ENCODE results near the gene AGER.
"Not testable (repeated sequence)": the region's sequence is repeated elsewhere in the genome, so short reads cannot be mapped to it uniquely, and the experiment has no call there.

The AGER gene

DNA sequence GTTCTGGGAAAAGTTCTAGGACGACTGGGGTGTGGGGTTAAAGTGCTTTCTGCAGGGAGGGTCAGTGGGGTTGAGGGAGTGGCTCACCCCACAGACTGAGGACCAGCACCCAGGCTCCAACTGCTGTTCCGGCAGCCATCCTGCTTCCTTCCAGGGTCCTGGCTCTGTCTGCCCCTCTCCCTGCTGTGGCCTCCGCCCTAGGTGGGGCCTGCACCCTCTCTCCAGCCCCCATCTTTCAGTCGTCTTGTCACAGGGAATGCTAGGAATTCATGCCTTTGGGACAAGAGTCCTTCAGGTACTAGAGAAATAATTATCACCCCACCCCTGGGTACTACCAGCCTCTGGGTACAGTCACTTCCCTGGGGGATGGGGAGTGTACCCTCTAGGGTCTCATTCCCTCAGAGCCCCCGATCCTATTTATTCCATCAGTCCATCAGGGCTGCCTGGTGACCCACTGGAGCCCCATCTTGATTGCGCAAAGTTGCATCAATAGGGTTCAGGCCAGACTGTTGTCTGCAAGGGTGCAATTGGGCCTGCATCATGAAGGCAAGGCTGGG, at the start of gene AGER:
TSS of gene AGER (minus strand) at position 170 of the 557 bp plus-strand sequence. CDS start at position 139, 31 bp downstream.
- no peak for DNase-seq

DNA sequence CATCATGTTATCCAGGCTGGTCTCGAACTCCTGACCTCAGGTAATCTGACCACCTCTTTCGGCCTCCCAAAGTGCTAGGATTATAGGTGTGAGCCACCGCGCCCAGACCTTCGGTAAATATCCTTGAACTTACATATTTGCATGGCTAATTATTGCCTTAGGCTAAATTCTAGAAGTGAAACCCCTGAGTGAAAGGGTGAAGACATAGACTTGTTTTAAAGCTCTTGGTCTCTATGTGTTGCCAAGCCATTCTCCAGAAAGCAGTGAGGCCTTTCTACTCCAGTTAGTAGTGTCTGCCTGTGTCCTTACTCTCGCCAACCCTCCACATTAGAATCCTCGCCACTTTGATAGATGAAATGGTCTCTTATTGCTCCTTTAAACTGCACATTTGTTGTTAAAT, 42.4 kb upstream of the AGER start:
- DNase-seq = no peak

DNA sequence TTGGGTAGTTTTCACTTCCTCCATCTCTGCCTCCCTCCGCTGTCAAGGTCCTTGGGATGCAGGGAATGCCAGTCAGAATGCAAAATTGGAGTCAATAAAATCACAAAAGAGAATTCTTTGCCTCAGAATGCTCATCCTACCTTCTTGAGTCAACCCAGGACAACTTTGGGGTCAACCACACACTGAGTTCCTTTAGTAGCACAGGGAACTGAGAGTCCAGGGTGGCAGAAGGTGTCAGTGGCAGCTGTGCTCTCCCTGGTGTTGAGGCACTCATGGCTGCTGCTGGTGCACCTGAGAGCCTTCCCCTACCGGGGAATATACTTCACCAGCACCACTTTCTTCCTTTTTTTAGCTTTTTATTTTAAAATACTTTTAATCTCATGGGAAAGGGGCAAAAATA, 40.6 kb upstream of the AGER start:
- no peak for DNase-seq

DNA sequence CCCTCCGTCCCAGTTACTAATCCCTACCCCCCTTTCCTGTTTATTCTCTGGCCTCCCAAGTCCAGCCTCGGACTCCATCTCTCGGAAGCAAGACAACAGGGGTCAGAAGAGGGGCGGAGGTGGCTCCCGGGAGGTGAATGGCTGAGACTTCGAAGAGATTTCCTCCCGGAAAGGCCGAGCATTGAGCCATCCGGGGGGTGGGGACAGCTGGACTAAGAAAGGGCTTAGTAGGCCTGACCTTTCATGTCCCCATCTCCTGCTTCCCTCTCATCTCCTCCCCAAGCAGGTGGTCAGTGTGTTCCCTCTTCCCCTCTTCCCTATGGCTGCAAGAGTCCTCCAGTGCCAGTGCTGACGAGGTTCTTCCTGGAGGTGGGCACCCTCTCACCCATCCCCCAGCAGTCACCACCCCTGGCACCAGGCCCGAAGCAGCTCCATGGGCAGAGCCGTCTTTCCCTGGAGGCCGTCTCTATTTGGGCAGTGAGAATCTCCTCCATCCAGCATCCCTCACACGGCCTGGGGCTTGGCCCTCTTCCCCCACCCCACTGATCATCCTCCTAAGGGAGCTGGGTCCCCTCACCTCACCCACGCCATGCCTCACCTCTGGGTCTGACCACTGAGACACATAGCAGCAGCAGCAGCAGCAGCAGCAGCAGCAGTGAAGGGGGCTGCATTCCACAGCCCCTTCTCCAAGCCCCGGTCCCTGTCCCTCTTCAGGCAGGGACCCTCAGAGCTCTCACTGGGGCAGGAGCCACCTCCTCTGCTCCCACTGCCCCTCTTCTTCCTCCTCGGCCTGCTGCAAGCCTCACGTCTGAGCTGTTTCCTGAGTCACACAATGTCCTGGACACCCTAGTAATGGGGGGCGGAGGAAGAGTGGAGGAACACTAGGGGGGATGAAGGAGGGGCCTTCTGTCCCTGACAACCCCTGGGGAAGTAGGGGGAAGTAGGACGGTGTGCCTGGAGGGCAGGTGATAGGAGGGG, 39.5 kb upstream of the AGER start, which contains the start of gene NOTCH4:
TSS of gene NOTCH4 (minus strand) at position 810 of the 978 bp plus-strand sequence. CDS start at position 671, 139 bp downstream.
- no peak for DNase-seq

DNA sequence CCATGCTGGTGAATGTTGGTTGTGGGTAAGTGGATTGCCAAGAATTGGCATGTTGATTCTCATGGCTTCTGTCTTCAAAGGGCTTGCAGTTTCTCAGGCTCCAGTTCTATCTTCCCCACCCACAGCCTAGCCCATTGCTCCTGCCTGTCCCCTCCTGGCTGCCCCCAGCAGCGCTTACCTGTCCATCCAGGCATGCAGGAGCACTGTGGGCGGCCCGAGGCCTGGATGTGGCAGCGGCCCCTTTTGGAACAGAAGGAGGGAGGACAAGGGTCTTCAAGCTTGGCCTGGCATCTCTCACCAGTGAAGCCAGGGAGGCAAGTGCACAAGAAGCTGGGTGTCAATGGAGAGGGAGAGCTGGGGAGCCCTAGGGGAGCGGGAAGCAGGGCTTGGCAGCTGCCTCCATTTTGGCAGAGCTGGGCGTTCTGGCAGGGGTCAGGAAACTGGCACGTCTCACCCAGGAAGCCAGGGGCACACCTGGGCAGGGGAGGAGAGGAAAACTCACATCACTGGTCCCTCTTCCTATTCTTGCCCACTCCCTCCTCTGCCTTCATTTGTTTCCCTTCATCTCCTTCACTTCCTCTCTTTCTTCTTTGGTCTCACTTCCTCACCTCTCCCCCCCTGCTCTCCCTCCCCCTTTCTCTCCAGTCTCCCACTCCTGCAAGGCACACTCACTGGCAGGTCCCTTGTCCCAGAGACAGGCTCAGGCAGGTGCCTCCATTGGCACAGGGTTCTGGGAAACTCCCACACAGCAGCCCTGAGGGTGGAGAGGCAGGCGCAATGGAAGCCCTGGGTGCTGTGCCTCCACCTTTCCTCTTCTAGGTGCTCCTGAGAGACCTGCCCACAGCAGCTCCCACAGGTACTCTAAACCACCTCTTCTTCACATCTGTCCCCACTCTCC, 38.5 kb upstream of the AGER start:
- no peak for DNase-seq

DNA sequence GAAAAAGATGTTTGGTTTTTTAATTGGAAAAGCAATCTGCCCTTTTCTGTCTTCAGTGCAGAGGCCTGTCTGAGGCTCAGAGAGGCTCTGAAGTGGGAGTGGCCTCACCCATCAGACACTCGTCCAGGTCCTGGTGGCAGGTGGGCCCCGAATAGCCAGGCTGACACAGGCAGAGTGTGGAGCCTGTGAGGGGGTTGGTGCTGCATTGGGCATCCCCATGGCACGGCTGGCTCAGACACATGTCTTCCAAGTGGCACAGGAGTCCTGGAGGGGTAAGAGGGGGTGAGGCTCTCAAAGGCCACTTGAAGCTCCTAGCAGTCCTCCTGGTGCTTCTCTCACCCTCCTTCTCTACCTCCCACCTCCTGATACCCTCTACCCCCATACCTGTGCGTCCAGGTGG, 36.0 kb upstream of the AGER start:
- DNase-seq = no peak

DNA sequence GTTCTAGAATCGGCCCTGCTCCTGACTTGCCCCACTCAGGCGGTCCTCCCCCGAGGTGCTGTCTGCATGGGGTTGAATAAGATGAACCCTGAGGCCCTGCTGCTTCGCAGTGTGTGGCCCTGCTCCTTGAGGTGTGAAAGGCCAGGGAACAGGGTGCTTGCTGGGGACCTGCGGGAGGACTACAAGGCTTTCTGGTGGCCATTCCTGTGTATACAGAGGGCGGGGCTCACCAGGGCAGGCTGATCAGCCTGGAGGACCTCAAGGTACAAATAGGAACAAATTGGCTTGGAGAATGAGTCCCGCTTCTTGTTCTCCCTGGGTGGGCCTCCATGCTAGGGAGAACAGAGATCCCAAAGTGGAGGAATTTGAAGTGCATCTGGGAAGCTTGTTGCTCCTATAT, 34.1 kb upstream of the AGER start:
- DNase-seq = no peak

DNA sequence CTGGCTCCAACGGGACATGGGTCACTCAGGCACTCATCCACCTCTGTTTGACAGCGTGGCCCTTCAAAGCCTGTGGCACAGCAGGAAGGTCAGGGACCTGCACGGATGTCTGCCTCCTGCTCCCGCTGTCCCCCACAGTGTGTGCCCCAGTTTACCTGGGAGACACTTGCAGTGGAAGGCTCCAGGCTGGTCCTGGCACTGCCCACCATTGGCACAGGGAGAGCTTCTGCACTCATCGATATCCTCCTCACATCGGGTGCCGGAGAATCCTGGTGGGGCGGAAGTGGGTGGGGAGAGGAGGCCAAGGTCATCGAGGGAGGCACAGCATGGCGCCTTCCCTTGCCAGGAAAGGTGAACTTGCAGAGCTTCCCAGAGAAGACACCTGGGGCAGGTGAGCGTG, 32.9 kb upstream of the AGER start:
- DNase-seq = no peak

DNA sequence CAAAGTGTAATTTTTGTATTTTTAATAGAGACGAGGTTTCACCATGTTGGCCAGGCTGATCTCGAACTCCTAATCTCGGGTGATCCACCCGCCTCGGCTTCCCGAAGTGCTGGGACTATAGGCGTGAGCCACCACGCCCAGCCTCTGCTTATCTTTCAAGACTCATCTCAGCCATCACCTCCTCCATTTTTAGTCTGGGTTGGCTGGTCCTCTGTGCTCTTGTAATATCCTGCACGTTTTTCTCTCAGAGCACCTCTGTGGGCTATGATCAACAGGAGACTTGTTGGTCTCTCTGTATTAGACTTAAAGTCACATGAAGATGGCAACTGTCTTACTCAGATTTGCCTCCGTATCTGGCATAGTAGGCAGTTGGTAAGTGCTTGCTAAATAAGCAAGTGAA, 32.2 kb upstream of the AGER start:
- DNase-seq = no peak

DNA sequence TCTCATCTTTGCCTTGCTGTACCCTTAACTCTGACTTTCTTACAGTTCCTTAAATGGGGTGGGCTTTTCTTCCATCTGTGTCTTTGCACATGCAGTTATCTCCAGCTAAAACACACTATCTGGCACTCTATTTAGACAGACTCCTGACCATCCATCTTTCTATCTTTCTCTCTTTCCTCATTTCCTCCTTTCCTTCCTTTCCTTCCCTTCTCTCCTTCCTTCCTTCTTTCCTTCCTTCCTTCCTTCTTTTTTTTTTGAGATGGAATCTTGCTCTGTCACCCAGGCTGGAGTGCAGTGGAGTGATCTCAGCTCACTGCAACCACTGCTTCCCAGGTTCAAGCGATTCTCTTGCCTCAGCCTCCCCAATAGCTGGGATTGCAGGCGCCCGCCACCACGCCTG, 31.6 kb upstream of the AGER start:
- DNase-seq = no peak

DNA sequence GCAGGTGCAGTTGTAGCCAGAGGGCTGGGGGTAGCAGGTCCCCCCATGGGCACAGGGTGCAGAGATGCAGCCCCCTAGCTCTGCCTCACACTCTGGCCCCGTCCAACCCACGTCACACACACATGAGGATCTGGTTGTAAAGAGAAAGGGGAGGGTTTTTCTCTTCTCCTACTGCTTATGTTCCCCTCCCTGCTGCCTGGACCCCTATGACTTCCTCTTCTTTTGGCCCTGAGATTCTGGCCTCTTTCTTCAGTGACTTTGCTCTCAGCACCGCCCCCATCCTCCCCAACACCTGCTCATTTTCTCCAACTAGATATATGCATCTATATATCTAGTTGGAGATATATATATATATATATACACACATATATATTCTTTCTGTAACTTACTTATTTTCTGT, 30.1 kb upstream of the AGER start:
- DNase-seq = no peak

DNA sequence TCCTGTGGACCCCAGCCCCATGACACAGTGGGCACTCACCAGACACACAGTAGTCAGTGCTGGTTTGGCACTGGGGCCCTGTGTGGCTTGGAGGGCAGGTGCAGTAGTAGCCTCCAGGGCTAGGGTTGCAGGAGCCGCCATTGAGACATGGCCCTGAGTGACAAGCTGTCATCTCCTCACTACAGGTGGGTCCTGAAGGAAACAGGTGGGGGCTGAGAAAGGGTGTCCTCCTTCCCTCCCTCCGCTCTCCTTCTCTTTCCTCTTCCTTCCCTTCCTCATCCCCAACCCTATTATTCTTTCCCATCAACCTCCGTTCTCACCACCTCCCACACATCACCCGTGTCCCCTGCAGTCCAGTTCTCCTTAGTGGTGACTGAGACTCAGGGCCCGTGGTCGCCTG, 29.6 kb upstream of the AGER start:
- DNase-seq = no peak

DNA sequence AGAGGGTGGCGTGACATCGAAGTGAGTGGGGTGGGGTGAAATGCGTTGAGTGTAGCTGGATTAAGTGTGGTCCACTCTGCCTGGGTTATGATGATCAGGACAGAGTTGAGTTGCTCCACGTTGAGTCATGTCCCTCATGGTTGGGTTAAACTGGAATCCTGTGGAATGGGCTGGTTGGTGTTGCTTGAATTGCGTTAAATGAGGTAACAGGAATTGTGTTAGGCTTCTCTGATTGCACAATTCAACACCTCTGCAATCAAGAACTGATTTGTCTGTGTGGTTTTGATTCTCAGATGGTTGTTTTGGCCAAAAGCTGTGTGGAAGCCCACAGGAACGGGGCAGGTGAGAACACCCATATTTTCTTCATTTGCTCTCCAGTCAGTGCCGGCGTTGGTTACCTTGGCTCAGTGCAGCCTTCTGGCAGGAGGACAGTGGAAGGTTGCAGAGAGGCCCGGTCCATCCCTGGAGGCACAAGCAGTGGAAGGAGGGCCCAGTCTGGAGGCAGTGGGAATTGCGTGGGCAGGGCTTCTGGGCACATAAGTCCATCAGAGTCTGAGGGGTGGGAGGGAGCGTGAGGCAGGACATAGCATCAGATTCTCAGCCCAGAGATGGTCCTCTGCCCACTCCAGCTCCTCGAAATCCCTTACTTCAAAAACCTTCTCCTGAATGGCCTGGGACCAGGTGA, 28.2 kb upstream of the AGER start:
- DNase-seq = no peak

DNA sequence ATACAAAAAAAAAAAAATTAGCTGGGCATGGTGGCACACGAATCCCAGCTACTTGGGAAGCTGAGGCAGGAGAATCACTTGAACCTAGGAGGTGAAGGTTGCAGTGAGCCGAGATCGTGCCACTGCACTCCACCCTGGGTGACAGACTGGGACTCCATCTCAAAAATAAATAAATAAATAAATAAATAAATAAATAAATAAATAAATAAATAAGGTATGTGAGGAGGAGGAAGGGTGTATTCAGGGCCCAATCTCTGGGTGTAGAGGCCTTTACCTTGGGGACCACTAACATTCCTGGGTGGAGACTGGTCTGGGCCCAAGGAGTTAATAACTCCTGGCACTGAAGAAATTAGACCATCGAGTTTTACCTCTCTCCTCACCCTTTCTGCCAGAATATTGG, 27.4 kb upstream of the AGER start:
- DNase-seq = not testable (repeated sequence)

DNA sequence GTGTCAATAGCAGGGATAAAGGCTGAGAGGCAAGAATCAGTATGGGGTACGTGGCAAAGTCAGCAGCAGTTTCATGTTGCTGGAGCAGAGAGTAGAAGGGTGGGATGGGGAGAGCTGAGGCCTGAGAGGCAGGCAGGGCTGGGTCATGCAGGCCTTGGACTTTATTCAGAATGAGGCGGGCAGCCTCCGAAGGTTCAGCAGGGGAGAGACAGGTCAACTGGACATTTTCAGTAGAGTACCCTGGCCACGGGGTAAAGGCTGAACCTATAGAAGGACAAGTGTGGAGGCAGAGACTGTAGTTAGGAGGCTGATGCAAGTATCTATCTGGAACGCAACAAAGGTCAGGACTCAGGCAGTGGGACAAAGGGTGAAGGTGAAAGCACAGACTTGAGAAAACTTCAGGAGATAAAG, 26.1 kb upstream of the AGER start:
- no peak for DNase-seq

DNA sequence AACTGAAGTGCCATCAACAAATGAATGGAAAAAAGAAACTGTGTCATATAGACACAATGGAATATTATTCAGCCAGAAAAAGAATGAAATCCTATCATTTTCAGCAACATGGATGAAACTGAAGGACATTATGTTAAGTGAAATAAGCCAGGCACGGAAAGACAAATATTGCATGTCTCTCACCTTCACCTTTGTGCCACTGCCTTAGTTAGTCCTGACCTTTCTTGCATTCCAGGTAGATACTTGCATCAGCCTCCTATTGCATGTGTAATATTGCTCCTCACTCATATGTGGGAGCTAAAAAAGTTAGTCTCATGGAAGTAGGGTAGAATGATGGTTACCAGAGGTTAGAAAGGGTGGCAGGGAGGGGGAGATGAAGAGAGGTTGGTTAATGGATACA, 24.9 kb upstream of the AGER start:
- DNase-seq = no peak

DNA sequence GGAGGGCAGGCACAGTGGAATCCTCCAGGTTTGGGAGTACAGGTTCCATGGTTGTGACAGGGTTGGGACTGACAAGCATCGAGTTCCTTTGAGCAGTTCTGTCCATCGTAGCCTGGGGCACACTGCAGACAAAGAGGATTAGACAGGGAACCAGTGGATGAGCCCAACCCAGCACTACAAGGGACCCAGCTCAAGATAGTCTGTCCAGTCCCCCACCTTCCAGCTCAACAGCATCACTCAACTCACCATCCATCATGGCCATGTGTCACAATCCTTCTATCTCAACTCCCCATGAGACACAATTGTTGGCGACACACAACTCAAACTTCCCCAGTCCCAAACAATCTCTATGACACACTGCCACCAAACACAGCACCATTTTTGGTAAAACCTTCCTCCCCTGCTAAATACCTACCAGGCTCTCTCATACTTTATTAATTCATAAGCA, 20.2 kb upstream of the AGER start:
- no peak for DNase-seq

DNA sequence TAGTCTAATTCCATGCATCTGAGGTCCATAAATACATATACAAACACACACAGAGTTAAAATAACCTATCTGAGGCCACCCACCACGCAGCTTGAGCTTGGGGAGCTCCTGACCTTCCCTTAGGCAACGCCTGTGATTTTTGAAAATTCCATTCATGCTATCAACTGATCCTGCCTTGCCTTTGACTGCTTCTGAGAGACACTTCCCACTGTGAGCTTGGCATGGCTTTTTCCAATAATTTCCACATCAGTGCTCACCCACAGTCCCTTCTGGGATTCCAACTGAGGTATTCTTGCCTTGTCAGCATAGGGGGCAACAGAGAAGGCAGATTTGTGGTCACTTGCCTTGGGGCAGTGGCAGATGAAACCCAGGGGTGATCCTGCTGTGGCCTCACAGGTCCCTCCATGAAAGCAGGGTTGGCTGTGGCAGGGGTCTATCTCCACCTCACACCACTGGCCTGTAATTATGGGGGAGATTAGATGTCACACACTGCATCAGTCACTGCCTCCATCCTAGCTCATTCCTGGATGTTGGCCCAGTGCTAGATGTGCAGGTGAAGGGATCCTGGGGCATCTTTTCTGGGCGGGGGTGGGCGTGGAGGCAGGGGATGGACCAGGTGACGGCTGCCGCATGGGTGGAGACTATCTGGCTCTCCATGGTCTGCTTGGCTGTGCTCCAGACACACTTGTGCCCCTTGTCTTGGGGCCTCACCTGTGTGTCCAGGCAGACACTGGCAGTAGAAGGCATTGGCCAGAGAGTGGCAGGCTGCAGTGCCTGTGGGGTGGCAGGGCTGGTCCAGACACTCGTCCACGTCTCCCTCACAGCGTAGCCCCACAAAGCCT, 19.6 kb upstream of the AGER start:
- no peak for DNase-seq

DNA sequence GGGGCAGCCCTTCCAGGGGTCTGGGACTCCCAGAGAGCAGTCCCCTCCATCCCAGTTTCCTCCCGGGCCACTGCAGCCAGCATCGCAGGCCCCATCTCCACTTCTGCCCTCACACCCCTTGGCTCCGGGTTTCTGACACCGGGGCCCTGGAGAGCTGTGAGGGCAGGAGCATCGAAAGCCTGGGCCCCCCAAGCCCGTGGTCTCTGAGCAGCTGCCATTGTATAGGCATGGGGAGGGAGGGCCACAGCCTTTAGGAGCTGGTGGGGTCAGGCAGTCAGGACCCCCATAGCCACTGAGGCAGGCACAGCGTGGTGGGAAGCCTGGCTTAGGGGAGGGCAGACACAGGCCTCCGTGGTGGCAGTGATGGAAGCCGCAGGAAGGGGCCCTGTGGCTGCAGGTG, 18.1 kb upstream of the AGER start:
- DNase-seq = no peak

DNA sequence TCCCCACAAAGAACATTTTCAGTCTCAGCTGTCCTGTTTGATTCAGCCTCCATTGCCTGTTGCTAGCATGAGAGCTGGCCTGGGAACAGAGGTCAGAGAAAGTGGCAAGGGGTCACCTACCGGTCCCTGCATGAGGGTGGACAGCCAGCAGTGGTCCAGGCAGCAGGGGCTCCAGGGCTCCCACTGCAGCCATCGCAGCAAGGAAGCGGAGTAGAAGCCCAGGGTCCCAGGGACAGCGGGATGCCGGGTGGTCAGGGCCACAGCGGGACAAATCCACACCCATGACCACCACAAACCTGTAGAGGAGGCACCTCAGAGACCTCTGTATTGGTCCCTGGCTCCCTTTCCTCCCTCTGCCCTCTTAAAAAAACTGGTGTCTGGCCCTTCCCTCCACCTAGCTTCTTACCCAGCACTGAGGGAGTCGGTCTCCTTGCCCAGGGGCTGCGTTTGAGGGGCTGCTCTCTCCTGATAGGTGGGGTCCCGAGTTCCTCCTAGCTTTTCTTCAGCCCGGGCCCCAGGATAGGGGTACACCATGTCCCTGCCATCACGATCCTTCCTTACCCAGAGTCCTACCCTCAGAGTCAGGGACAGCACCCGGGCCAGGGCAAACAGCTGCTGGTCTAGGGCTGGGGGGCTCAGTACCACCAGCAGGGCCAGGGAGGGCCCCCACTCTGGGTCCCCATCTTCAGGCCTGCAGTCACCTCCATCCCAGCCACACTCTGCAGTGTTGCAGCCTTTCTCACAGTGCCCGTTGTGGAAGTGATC, 16.8 kb upstream of the AGER start:
- DNase-seq = no peak

DNA sequence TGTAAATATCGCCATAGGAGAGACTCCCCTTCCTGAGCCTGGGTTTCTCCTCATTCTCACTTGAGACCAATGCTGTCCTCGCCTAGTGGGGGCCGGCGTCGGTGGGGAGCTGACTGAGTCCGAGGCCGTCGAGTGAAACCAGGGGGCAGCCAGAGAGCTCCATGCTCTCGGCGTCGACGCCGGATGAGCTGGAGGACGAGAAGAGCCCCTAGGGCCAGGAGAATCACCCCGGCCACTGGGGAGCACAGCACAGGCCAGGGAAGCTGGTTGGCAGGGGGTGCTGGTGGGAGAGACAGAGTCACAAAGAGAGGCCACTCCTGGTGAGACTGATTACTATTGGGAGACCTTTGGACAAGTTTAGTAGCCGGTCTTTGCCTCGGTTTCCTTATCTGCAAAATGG, 14.8 kb upstream of the AGER start:
- no peak for DNase-seq
